Fibroblast of skin of right quadriceps (primary cell): ENCODE results near the gene ABLIM2.

Experiments used
- DNase-seq: peaks from one replicate; pipeline ENCODE4 v3.0.0-alpha.2; 2013

Gene ABLIM2

DNA sequence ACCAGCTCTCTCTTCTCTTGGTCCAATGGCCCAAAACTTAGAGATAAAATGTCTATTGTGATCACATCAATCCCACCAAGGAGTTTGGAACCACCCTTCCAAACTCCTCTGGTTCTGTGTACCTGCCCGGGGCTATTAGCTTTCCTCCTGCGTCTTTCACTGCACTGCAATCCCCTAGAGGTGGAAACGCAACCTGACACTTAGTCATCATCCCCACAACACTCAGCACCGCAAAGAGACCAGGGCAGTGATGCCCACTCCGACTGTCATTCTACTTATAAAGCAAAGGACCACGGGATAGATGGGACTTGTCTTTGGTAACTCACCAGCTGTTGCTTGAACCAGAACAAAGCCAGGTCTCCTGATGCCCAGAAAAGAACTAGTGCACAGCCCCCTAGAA is 240.9 kb downstream of the ABLIM2 start:
- no peak for DNase-seq

DNA sequence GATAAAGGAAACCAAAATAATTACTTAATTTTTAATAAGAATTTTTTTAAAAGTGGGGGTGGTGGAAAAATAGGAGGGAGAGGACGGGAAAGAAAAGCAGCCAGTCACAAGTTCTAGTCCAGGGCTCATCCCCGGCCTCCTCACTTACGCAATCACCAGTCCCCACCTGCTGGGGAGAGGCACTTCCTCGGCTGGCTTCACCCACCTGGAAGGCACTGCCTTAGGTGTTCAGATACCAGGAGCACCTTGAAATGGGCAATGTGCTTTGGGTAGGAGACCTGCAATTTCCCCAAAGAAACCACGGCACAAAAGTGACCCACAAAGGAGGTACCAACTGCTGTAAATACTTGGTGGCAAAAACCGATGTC is 242.8 kb downstream of the ABLIM2 start:
- DNase-seq, result no peak
